ENCODE data around the gene CD151. TPM values are rescaled to one million over a fixed set of nuclear protein-coding genes. Genes with fewer than 3 reads are reported as not detected.

Gene CD151
- total and polyA plus RNA-seq, 2 experiments from 2014 or later: 248 to 356 TPM

- WGBS (ENCODE audit: low lambda C conversion rate, missing lambda C conversion rate): 82% methylated on average over 9 of the region's 15 CpGs
- Histone ChIP-seq H4K20me1 (ENCODE audit: insufficient read depth, poor library complexity, severe bottlenecking) (peaks cover 18% of the 10 kb centered on the region), H3K79me2 (no peaks in the 10 kb centered on the region), H2AFZ (no peak overlapping the region), H3K36me3 (replicated peaks; ENCODE audit: insufficient read depth, low read depth) (no peaks in the 10 kb centered on the region), H3K4me3 (no peak overlapping the region), H3K9me3 (ENCODE audit: low read depth) (no peaks in the 10 kb centered on the region), H3K4me1 (ENCODE audit: insufficient read depth) (peaks cover 23% of the 10 kb centered on the region), H3K9me2 (replicated peaks; ENCODE audit: insufficient read depth) (no peaks in the 10 kb centered on the region), H3K4me2 (no peak overlapping the region), H3K27ac (no peak overlapping the region), H3K27me3 (peaks cover 4% of the 10 kb centered on the region)
- TF ChIP-seq EZH2phosphoT487 (IDR thresholded peaks at IDR 0.05; ENCODE audit: low read depth, severe bottlenecking, unreplicated experiment) (no peak), CTCF (IDR thresholded peaks at IDR 0.05; ENCODE audit: poor library complexity) (no peak), EZH2 (IDR thresholded peaks at IDR 0.05; ENCODE audit: borderline replicate concordance) (no peak)
- DNase-seq (ENCODE audit: low spot score): no peak
Observed at GRCh38 chr11:852762-853161, 20.0 kb downstream of the CD151 start.

- Histone ChIP-seq H3K79me2 (no peaks in the 10 kb centered on the region), H3K36me3 (replicated peaks; ENCODE audit: insufficient read depth, low read depth) (no peaks in the 10 kb centered on the region), H4K20me1 (ENCODE audit: insufficient read depth, poor library complexity, severe bottlenecking) (peaks cover 15% of the 10 kb centered on the region), H3K4me2 (no peak overlapping the region), H3K27ac (no peak overlapping the region), H2AFZ (no peak overlapping the region), H3K4me3 (no peak overlapping the region), H3K9me3 (ENCODE audit: low read depth) (no peaks in the 10 kb centered on the region), H3K27me3 (peaks cover 4% of the 10 kb centered on the region), H3K9me2 (replicated peaks; ENCODE audit: insufficient read depth) (no peaks in the 10 kb centered on the region), H3K4me1 (ENCODE audit: insufficient read depth) (peaks cover 15% of the 10 kb centered on the region)
- 92% methylated on average over 27 of the region's 27 CpGs for WGBS (ENCODE audit: low lambda C conversion rate, missing lambda C conversion rate)
- TF ChIP-seq EZH2 (IDR thresholded peaks at IDR 0.05; ENCODE audit: borderline replicate concordance) (no peak), CTCF (IDR thresholded peaks at IDR 0.05; ENCODE audit: poor library complexity) (no peak), EZH2phosphoT487 (IDR thresholded peaks at IDR 0.05; ENCODE audit: low read depth, severe bottlenecking, unreplicated experiment) (no peak)
- DNase-seq (ENCODE audit: low spot score): no peak
Observed at GRCh38 chr11:853682-854448, 21.1 kb downstream of the CD151 start.

- peaks cover 14% of the 10 kb centered on the region for H3K4me1 ChIP-seq (ENCODE audit: insufficient read depth)
- TF ChIP-seq CTCF (IDR thresholded peaks at IDR 0.05; ENCODE audit: poor library complexity) (no peak), EZH2phosphoT487 (IDR thresholded peaks at IDR 0.05; ENCODE audit: low read depth, severe bottlenecking, unreplicated experiment) (no peak), EZH2 (IDR thresholded peaks at IDR 0.05; ENCODE audit: borderline replicate concordance) (no peak)
- no peak overlapping the region for H3K4me2 ChIP-seq
- no peaks in the 10 kb centered on the region for H3K79me2 ChIP-seq
- DNase-seq (ENCODE audit: low spot score): no peak
- no peaks in the 10 kb centered on the region for H3K9me3 ChIP-seq (ENCODE audit: low read depth)
- no peak overlapping the region for H3K4me3 ChIP-seq
- H3K36me3 ChIP-seq (replicated peaks; ENCODE audit: insufficient read depth, low read depth): no peaks in the 10 kb centered on the region
- no peak overlapping the region for H2AFZ ChIP-seq
- H3K27me3 ChIP-seq: peaks cover 4% of the 10 kb centered on the region
- no peaks in the 10 kb centered on the region for H3K9me2 ChIP-seq (replicated peaks; ENCODE audit: insufficient read depth)
- H4K20me1 ChIP-seq (ENCODE audit: insufficient read depth, poor library complexity, severe bottlenecking): peaks cover 15% of the 10 kb centered on the region
- H3K27ac ChIP-seq: no peak overlapping the region
- 84% methylated on average over 19 of the region's 20 CpGs for WGBS (ENCODE audit: low lambda C conversion rate, missing lambda C conversion rate)
Observed at GRCh38 chr11:854601-855329, 22.0 kb downstream of the CD151 start.
